Anterior cingulate cortex (tissue), 58 donors: ENCODE results near the gene ATP8B3.

Experiments used
- DNase-seq, 58 donors: peaks; one replicate each; lab custom pipeline; 2025; lab: John Stamatoyannopoulos, UW

ATP8B3 gene

GRCh38 chr19:1777149-1777548 is 34.9 kb downstream of the ATP8B3 start:
- no peak for DNase-seq

GRCh38 chr19:1776606-1777147 is 35.4 kb downstream of the ATP8B3 start:
- DNase-seq = no peak

- no peak for DNase-seq
These were observed 36.0 kb downstream of the ATP8B3 start for GRCh38 chr19:1775951-1776605.

- DNase-seq = no peak
These were observed 36.9 kb downstream of the ATP8B3 start for GRCh38 chr19:1774989-1775772.

GRCh38 chr19:1773184-1773583 is 38.9 kb downstream of the ATP8B3 start:
- no peak for DNase-seq

GRCh38 chr19:1770866-1771576 is 41.1 kb downstream of the ATP8B3 start:
- no peak for DNase-seq

GRCh38 chr19:1769645-1769985 is 42.5 kb downstream of the ATP8B3 start:
- no peak for DNase-seq

- no peak for DNase-seq
These were observed 43.0 kb downstream of the ATP8B3 start for GRCh38 chr19:1768918-1769644.

GRCh38 chr19:1768248-1768647 is 43.8 kb downstream of the ATP8B3 start:
- DNase-seq = no peak

GRCh38 chr19:1767464-1767933 is 44.6 kb downstream of the ATP8B3 start:
- DNase-seq = peak in 11 of 58 donors; percentile 0 to 20 (median 7)

GRCh38 chr19:1766800-1767352 is 45.2 kb downstream of the ATP8B3 start:
- no peak for DNase-seq

GRCh38 chr19:1765904-1766799 is 45.9 kb downstream of the ATP8B3 start:
- DNase-seq = no peak

- no peak for DNase-seq
These were observed 46.7 kb downstream of the ATP8B3 start for GRCh38 chr19:1765232-1765903.

GRCh38 chr19:1764729-1765128 is 47.3 kb downstream of the ATP8B3 start:
- no peak for DNase-seq

- no peak for DNase-seq
These were observed 48.1 kb downstream of the ATP8B3 start for GRCh38 chr19:1763648-1764639.

GRCh38 chr19:1762243-1763117 is 49.6 kb downstream of the ATP8B3 start:
- DNase-seq = no peak
